GM10847 (cell line): ENCODE measurements around the gene CCDC88C.

Experiments used
- POLR2A ChIP-seq: IDR thresholded peaks from 2 replicates; pipeline ENCODE4 v1.6.1; 2011; ENCODE audit not compliant: insufficient read length; ENCODE audit errors: extremely low read depth

CCDC88C gene

GRCh38 chr14:91336093-91336450, 81.5 kb downstream of the CCDC88C start:
- TF ChIP-seq POLR2A = no peak

- no peak for TF ChIP-seq POLR2A
These were observed 82.2 kb downstream of the CCDC88C start for GRCh38 chr14:91335191-91336092.

- no peak for TF ChIP-seq POLR2A
These were observed 84.0 kb downstream of the CCDC88C start for GRCh38 chr14:91333650-91334039.

- TF ChIP-seq POLR2A = no peak
These were observed 84.5 kb downstream of the CCDC88C start for GRCh38 chr14:91332986-91333649.

- no peak for TF ChIP-seq POLR2A
These were observed 85.2 kb downstream of the CCDC88C start for GRCh38 chr14:91332171-91332985.

GRCh38 chr14:91331721-91332120, 85.9 kb downstream of the CCDC88C start:
- TF ChIP-seq POLR2A = no peak

GRCh38 chr14:91330856-91331255, 86.8 kb downstream of the CCDC88C start:
- no peak for TF ChIP-seq POLR2A

- no peak for TF ChIP-seq POLR2A
These were observed 87.4 kb downstream of the CCDC88C start for GRCh38 chr14:91330096-91330696.

GRCh38 chr14:91329486-91330014, 88.1 kb downstream of the CCDC88C start:
- TF ChIP-seq POLR2A = no peak

GRCh38 chr14:91328313-91329050, 89.1 kb downstream of the CCDC88C start:
- TF ChIP-seq POLR2A = no peak

- TF ChIP-seq POLR2A = no peak
These were observed 89.8 kb downstream of the CCDC88C start for GRCh38 chr14:91327661-91328312.

GRCh38 chr14:91327250-91327595, 90.4 kb downstream of the CCDC88C start:
- TF ChIP-seq POLR2A = no peak

- TF ChIP-seq POLR2A = no peak
These were observed 90.9 kb downstream of the CCDC88C start for GRCh38 chr14:91326514-91327249.
